ENCODE measurements around the gene HOXA13.

- TF ChIP-seq RELA (IDR thresholded peaks at IDR 0.05; ENCODE audit: borderline replicate concordance, partially characterized antibody) (no peak), CBX3 (IDR thresholded peaks at IDR 0.05; ENCODE audit: borderline replicate concordance, low read depth) (no peak), RAD21 (IDR thresholded peaks at IDR 0.05; ENCODE audit: insufficient read depth, low read depth, low read length) (no peak), CTCF (IDR thresholded peaks at IDR 0.05 in 2 of 3, conservative IDR thresholded peaks at IDR 0.05 in 1 of 3; ENCODE audit: control insufficient read depth in 2 of 3, extremely low read depth in 1 of 3, insufficient read depth in 1 of 3, low read depth in 3 of 3, low read length in 3 of 3) (no peak), ELK1 (IDR thresholded peaks at IDR 0.05; ENCODE audit: low read depth, low read length) (no peak), SPI1 (IDR thresholded peaks at IDR 0.05; ENCODE audit: borderline replicate concordance, insufficient read depth, low read depth, low read length) (no peak)
- TF ChIP-seq, protein P1, sequence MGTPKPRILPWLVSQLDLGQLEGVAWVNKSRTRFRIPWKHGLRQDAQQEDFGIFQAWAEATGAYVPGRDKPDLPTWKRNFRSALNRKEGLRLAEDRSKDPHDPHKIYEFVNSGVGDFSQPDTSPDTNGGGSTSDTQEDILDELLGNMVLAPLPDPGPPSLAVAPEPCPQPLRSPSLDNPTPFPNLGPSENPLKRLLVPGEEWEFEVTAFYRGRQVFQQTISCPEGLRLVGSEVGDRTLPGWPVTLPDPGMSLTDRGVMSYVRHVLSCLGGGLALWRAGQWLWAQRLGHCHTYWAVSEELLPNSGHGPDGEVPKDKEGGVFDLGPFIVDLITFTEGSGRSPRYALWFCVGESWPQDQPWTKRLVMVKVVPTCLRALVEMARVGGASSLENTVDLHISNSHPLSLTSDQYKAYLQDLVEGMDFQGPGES (IDR thresholded peaks at IDR 0.05) = no peak
Measured at GRCh38 chr7:27215356-27215755, 15.5 kb upstream of the HOXA13 start.
